Tibial artery (tissue), 4 donors: ENCODE measurements around the gene TFF2.

ENCODE experiments used
- DNase-seq, 2 donors: peaks; one replicate each; pipeline ENCODE4 v3.0.0-alpha.2; 2019
- H3K27ac ChIP-seq, 2 donors: fragments of 200-600 bp; sonication (generic) in 1 of 2; 1 replicate in 1 of 2; 2 replicates in 1 of 2; pipeline ENCODE4 v1.5.1; 2018 to 2019; ENCODE audit warnings: mild to moderate bottlenecking in 1 of 2
- H3K27me3 ChIP-seq, 2 donors: fragments of 200-600 bp; sonication (generic) in 1 of 2; one replicate each; pipeline versions ENCODE4 v1.5.1 to v1.6.0; 2016 to 2019
- H3K36me3 ChIP-seq, 3 donors: fragments of 200-600 bp; sonication (generic) in 2 of 3; one replicate each; pipeline ENCODE4 v1.5.1; 2016 to 2019; ENCODE audit warnings: mild to moderate bottlenecking in 2 of 3
- H3K4me1 ChIP-seq, 4 donors: fragments of 200-600 bp; sonication (generic) in 2 of 4; 1 replicate in 3 of 4; 2 replicates in 1 of 4; pipeline ENCODE4 v1.5.1; 2016 to 2019
- H3K4me3 ChIP-seq, 2 donors: fragments of 200-600 bp; sonication (generic) in 1 of 2; 1 replicate in 1 of 2; 2 replicates in 1 of 2; pipeline ENCODE4 v1.5.1; 2018 to 2019; ENCODE audit warnings: mild to moderate bottlenecking in 2 of 2
- H3K9me3 ChIP-seq, 3 donors: fragments of 200-600 bp; sonication (generic) in 1 of 3; one replicate each; pipeline ENCODE4 v1.5.1; 2016 to 2019
- CTCF ChIP-seq, 2 experiments: fragments of 200-600 bp in 1 of 2; fragments of 450-650 bp in 1 of 2; IDR thresholded peaks; one replicate each; pipeline ENCODE4 v1.5.1; 2017 to 2019; ENCODE audit warnings: antibody characterized with exemption in 2 of 2, mild to moderate bottlenecking in 1 of 2, moderate library complexity in 1 of 2
- intact Hi-C: fragments of 100-400 bp; cut with DNase I; formaldehyde crosslinking; loops from one replicate; pipeline ENCODE4 v1.15.0; 2023; ENCODE audit warnings: low total_unique reads

TFF2 gene

GRCh38 chr21:42395905-42396651, 45.3 kb upstream of the TFF2 start, which contains the start of gene TMPRSS3:
Gene TMPRSS3, minus strand, starts transcription at chr21:42396052. Its CDS starts 635 bp downstream, at chr21:42395417.
- Histone ChIP-seq H3K4me1 (no peaks in the 10 kb centered on the region), H3K4me3 (no peak within 1 kb of the TSS), H3K9me3 (no peaks in the 10 kb centered on the region), H3K27me3 (peaks cover 0 to 25% of the 10 kb centered on the region in 2 donors), H3K36me3 (no peaks in the 10 kb centered on the region), H3K27ac (no peak within 1 kb of the TSS)
- intact Hi-C loops = no loop called here
- no peak for TF ChIP-seq CTCF (IDR thresholded peaks at IDR 0.05)
- no peak for DNase-seq

GRCh38 chr21:42395302-42395701, 44.5 kb upstream of the TFF2 start:
- TF ChIP-seq CTCF (IDR thresholded peaks at IDR 0.05) = no peak
- Histone ChIP-seq H3K36me3 (no peaks in the 10 kb centered on the region), H3K9me3 (no peaks in the 10 kb centered on the region), H3K4me1 (no peaks in the 10 kb centered on the region), H3K4me3 (no peak overlapping the region), H3K27me3 (peaks cover 0 to 30% of the 10 kb centered on the region in 2 donors), H3K27ac (no peak overlapping the region)
- intact Hi-C loops = no loop called here
- DNase-seq = no peak

GRCh38 chr21:42393443-42393950, 42.7 kb upstream of the TFF2 start:
- no peak for DNase-seq
- Histone ChIP-seq H3K4me3 (no peak overlapping the region), H3K4me1 (peaks cover 0 to 5% (median 0%) of the 10 kb centered on the region in 4 donors), H3K27ac (no peak overlapping the region), H3K9me3 (no peaks in the 10 kb centered on the region), H3K36me3 (no peaks in the 10 kb centered on the region), H3K27me3 (peaks cover 0 to 48% of the 10 kb centered on the region in 2 donors)
- intact Hi-C loops = no loop called here
- TF ChIP-seq CTCF (IDR thresholded peaks at IDR 0.05) = no peak

- Histone ChIP-seq H3K27me3 (peaks cover 0 to 52% of the 10 kb centered on the region in 2 donors), H3K27ac (no peak overlapping the region), H3K9me3 (no peaks in the 10 kb centered on the region), H3K4me1 (peaks cover 0 to 5% (median 0%) of the 10 kb centered on the region in 4 donors), H3K4me3 (no peak overlapping the region), H3K36me3 (no peaks in the 10 kb centered on the region)
- no peak for TF ChIP-seq CTCF (IDR thresholded peaks at IDR 0.05)
- no peak for DNase-seq
- intact Hi-C loops = no loop called here
Measured at GRCh38 chr21:42392731-42393442, 42.1 kb upstream of the TFF2 start.

GRCh38 chr21:42391297-42391696, 40.5 kb upstream of the TFF2 start:
- H3K27ac ChIP-seq = no peak overlapping the region
- TF ChIP-seq CTCF (IDR thresholded peaks at IDR 0.05) = no peak
- H3K27me3 ChIP-seq = peaks cover 0 to 55% of the 10 kb centered on the region in 2 donors
- H3K4me3 ChIP-seq = no peak overlapping the region
- H3K36me3 ChIP-seq = no peaks in the 10 kb centered on the region
- intact Hi-C loops = no loop called here
- DNase-seq = no peak
- H3K4me1 ChIP-seq = peaks cover 0 to 5% (median 0%) of the 10 kb centered on the region in 4 donors
- no peaks in the 10 kb centered on the region for H3K9me3 ChIP-seq
